HFFc6 (cell line): ENCODE measurements around the gene INSYN2B. TPM values are rescaled to one million over a fixed set of nuclear protein-coding genes. Genes with fewer than 3 reads are reported as not detected.

ENCODE experiments used
- DNase-seq: peaks from one replicate; pipeline ENCODE4 v3.0.0-alpha.2; 2018
- H3K27ac Mint-ChIP-seq: 2 replicates; pipeline ENCODE4 v1.8.0; 2020; ENCODE audit warnings: mild to moderate bottlenecking, mixed read lengths
- H3K27me3 Mint-ChIP-seq: 2 replicates; pipeline ENCODE4 v1.8.0; 2021; ENCODE audit warnings: mild to moderate bottlenecking, moderate library complexity, mixed read lengths; ENCODE audit not compliant: insufficient read depth
- H3K36me3 Mint-ChIP-seq: 2 replicates; pipeline ENCODE4 v1.8.0; 2021; ENCODE audit warnings: low read depth, mixed read lengths
- H3K4me1 Mint-ChIP-seq: 2 replicates; pipeline ENCODE4 v1.8.0; 2020; ENCODE audit warnings: low read depth, mixed read lengths
- H3K4me3 Mint-ChIP-seq: 2 replicates; pipeline ENCODE4 v1.8.0; 2020; ENCODE audit warnings: mild to moderate bottlenecking, moderate library complexity, mixed read lengths
- H3K9me3 Mint-ChIP-seq: 2 replicates; pipeline ENCODE4 v1.8.0; 2020; ENCODE audit warnings: mild to moderate bottlenecking, mixed read lengths
- CTCF ChIP-seq: fragments of 200-600 bp; sonication (generic); IDR thresholded peaks from 2 replicates; pipeline ENCODE4 v1.5.0; 2021; ENCODE audit warnings: antibody characterized with exemption, mild to moderate bottlenecking
- total RNA-seq, 6 experiments: library from RNA; stranded (reverse); fragmentation: NEBNext Ultra II Directional; extraction: Animal tissue kit (Norgen Biotek cat#: 25700); gene quantifications; 2 replicates in 1 of 6; 3 replicates in 5 of 6; pipeline ENCODE4 v1.2.3, GENCODE V29; 2021

INSYN2B gene
- total RNA-seq, 6 experiments from 2014 or later = 13.7 to 17.4 (median 16.0) TPM

- Mint-ChIP-seq H3K4me1 (peaks cover 100% of the 10 kb centered on the region), H3K27me3 (peaks cover 2% of the 10 kb centered on the region), H3K4me3 (0 out of 2 replicates have a peak overlapping the region, but pooled peaks have one; percentile 21), H3K9me3 (no peaks in the 10 kb centered on the region), H3K27ac (peak overlapping the region; percentile 96), H3K36me3 (peaks cover 63% of the 10 kb centered on the region)
- DNase-seq = no peak
- no peak for TF ChIP-seq CTCF
Measured at GRCh38 chr5:169974121-169974770, 6.0 kb downstream of the INSYN2B start.

- peak overlapping the region; percentile 8; the same call in 1 of the 2 replicates for H3K4me3 Mint-ChIP-seq
- peaks cover 98% of the 10 kb centered on the region for H3K4me1 Mint-ChIP-seq
- H3K36me3 Mint-ChIP-seq = peaks cover 64% of the 10 kb centered on the region
- no peaks in the 10 kb centered on the region for H3K9me3 Mint-ChIP-seq
- TF ChIP-seq CTCF = no peak
- peaks cover 2% of the 10 kb centered on the region for H3K27me3 Mint-ChIP-seq
- DNase-seq = no peak
- H3K27ac Mint-ChIP-seq = peak overlapping the region; percentile 96
Measured at GRCh38 chr5:169973056-169973455, 7.2 kb downstream of the INSYN2B start.

- Mint-ChIP-seq H3K27me3 (peaks cover 2% of the 10 kb centered on the region), H3K9me3 (no peaks in the 10 kb centered on the region), H3K27ac (peak overlapping the region; percentile 96), H3K4me1 (peaks cover 98% of the 10 kb centered on the region), H3K36me3 (peaks cover 77% of the 10 kb centered on the region), H3K4me3 (peak overlapping the region; percentile 80)
- DNase-seq = no peak
- no peak for TF ChIP-seq CTCF
Measured at GRCh38 chr5:169971780-169972179, 8.5 kb downstream of the INSYN2B start.

- peaks cover 98% of the 10 kb centered on the region for H3K4me1 Mint-ChIP-seq
- peak overlapping the region; percentile 96 for H3K27ac Mint-ChIP-seq
- H3K4me3 Mint-ChIP-seq = peak overlapping the region; percentile 80
- no peak for TF ChIP-seq CTCF
- peaks cover 78% of the 10 kb centered on the region for H3K36me3 Mint-ChIP-seq
- H3K27me3 Mint-ChIP-seq = peaks cover 2% of the 10 kb centered on the region
- H3K9me3 Mint-ChIP-seq = no peaks in the 10 kb centered on the region
- DNase-seq = peak; percentile 94
Measured at GRCh38 chr5:169970911-169971765, 9.2 kb downstream of the INSYN2B start.

GRCh38 chr5:169970339-169970738 is 10.0 kb downstream of the INSYN2B start:
- Mint-ChIP-seq H3K27ac (peak overlapping the region; percentile 96), H3K4me3 (peak overlapping the region; percentile 80), H3K36me3 (peaks cover 72% of the 10 kb centered on the region), H3K4me1 (peaks cover 97% of the 10 kb centered on the region), H3K27me3 (peaks cover 2% of the 10 kb centered on the region), H3K9me3 (no peaks in the 10 kb centered on the region)
- TF ChIP-seq CTCF = no peak
- DNase-seq = no peak
